ENCODE measurements around the gene FRMPD4.

The FRMPD4 gene

GRCh38 chrX:12672367-12673106 is 534.3 kb downstream of the FRMPD4 start:
- no peaks in the 10 kb centered on the region for H3K27me3 Mint-ChIP-seq
- CTCF ChIA-PET = no interaction called here
- no peak overlapping the region for H3K27ac Mint-ChIP-seq

GRCh38 chrX:12673487-12673886 is 535.2 kb downstream of the FRMPD4 start:
- CTCF ChIA-PET = no interaction called here
- no peak for DNase-seq
- Mint-ChIP-seq H3K27me3 (no peaks in the 10 kb centered on the region), H3K4me1 (no peaks in the 10 kb centered on the region), H3K27ac (no peak overlapping the region), H3K9me3 (no peaks in the 10 kb centered on the region), H3K36me3 (no peaks in the 10 kb centered on the region), H3K4me3 (no peak overlapping the region)

More at GRCh38 chrX:12672367-12673106, 534.3 kb downstream of the FRMPD4 start:
- Mint-ChIP-seq H3K4me1 (no peaks in the 10 kb centered on the region), H3K9me3 (no peaks in the 10 kb centered on the region), H3K4me3 (no peak overlapping the region), H3K36me3 (no peaks in the 10 kb centered on the region)
- DNase-seq = no peak

GRCh38 chrX:12679522-12679921 is 541.2 kb downstream of the FRMPD4 start:
- H3K9me3 Mint-ChIP-seq = no peaks in the 10 kb centered on the region
- H3K4me3 Mint-ChIP-seq = no peak overlapping the region
- H3K36me3 Mint-ChIP-seq = no peaks in the 10 kb centered on the region
- no peaks in the 10 kb centered on the region for H3K27me3 Mint-ChIP-seq
- CTCF ChIA-PET = no interaction called here
- H3K4me1 Mint-ChIP-seq = no peaks in the 10 kb centered on the region
- no peak overlapping the region for H3K27ac Mint-ChIP-seq
- no peak for DNase-seq

GRCh38 chrX:12681047-12681446 is 542.8 kb downstream of the FRMPD4 start:
- no peak for DNase-seq
- CTCF ChIA-PET = no interaction called here
- Mint-ChIP-seq H3K9me3 (no peaks in the 10 kb centered on the region), H3K36me3 (no peaks in the 10 kb centered on the region), H3K27me3 (no peaks in the 10 kb centered on the region), H3K27ac (no peak overlapping the region), H3K4me3 (no peak overlapping the region), H3K4me1 (no peaks in the 10 kb centered on the region)

- Mint-ChIP-seq H3K36me3 (no peaks in the 10 kb centered on the region), H3K4me3 (no peak overlapping the region), H3K27ac (no peak overlapping the region), H3K9me3 (no peaks in the 10 kb centered on the region), H3K27me3 (no peaks in the 10 kb centered on the region), H3K4me1 (no peaks in the 10 kb centered on the region)
- CTCF ChIA-PET = no interaction called here
- DNase-seq = no peak
Observed at GRCh38 chrX:12685541-12685940, 547.3 kb downstream of the FRMPD4 start.

GRCh38 chrX:12686331-12686730 is 548.1 kb downstream of the FRMPD4 start:
- CTCF ChIA-PET = no interaction called here
- no peak for DNase-seq
- H3K9me3 Mint-ChIP-seq = no peaks in the 10 kb centered on the region
- H3K4me1 Mint-ChIP-seq = no peaks in the 10 kb centered on the region
- H3K36me3 Mint-ChIP-seq = no peaks in the 10 kb centered on the region
- no peak overlapping the region for H3K27ac Mint-ChIP-seq
- H3K27me3 Mint-ChIP-seq = no peaks in the 10 kb centered on the region
- H3K4me3 Mint-ChIP-seq = no peak overlapping the region

GRCh38 chrX:12690646-12691045 is 552.4 kb downstream of the FRMPD4 start:
- no peaks in the 10 kb centered on the region for H3K9me3 Mint-ChIP-seq
- DNase-seq = no peak
- no peak overlapping the region for H3K27ac Mint-ChIP-seq
- no peak overlapping the region for H3K4me3 Mint-ChIP-seq
- no peaks in the 10 kb centered on the region for H3K27me3 Mint-ChIP-seq
- no peaks in the 10 kb centered on the region for H3K4me1 Mint-ChIP-seq
- CTCF ChIA-PET = interaction anchor here (1.4 kb wide), 1 partner anchor 81 kb away, joined by 3 read pairs; no protein-coding TSS in a partner anchor
- H3K36me3 Mint-ChIP-seq = no peaks in the 10 kb centered on the region

GRCh38 chrX:12693754-12694153 is 555.5 kb downstream of the FRMPD4 start:
- Mint-ChIP-seq H3K27ac (no peak overlapping the region), H3K9me3 (no peaks in the 10 kb centered on the region), H3K4me1 (no peaks in the 10 kb centered on the region), H3K27me3 (no peaks in the 10 kb centered on the region), H3K36me3 (no peaks in the 10 kb centered on the region), H3K4me3 (no peak overlapping the region)
- DNase-seq = no peak
- CTCF ChIA-PET = interaction anchor here (1.2 kb wide), 1 partner anchor 8 kb away, joined by 3 read pairs; no protein-coding TSS in a partner anchor

- CTCF ChIA-PET = interaction anchor here (0.8 to 1.8 kb wide), 5 partner anchors 15 to 1168 kb away, joined by 3 to 8 read pairs (median 3); no protein-coding TSS in a partner anchor
- Mint-ChIP-seq H3K27ac (no peak overlapping the region), H3K4me1 (no peaks in the 10 kb centered on the region), H3K36me3 (no peaks in the 10 kb centered on the region), H3K9me3 (no peaks in the 10 kb centered on the region), H3K4me3 (no peak overlapping the region), H3K27me3 (peaks cover 4% of the 10 kb centered on the region)
- no peak for DNase-seq
Observed at GRCh38 chrX:12700745-12701144, 562.5 kb downstream of the FRMPD4 start.

- CTCF ChIA-PET = interaction anchor here (0.6 to 1.8 kb wide), 12 partner anchors 8 to 1169 kb away, joined by 3 to 11 read pairs (median 3); no protein-coding TSS in a partner anchor
- no peak overlapping the region for H3K4me3 Mint-ChIP-seq
- no peaks in the 10 kb centered on the region for H3K36me3 Mint-ChIP-seq
- peak; percentile 49 for DNase-seq
- H3K9me3 Mint-ChIP-seq = no peaks in the 10 kb centered on the region
- H3K27ac Mint-ChIP-seq = no peak overlapping the region
- no peaks in the 10 kb centered on the region for H3K4me1 Mint-ChIP-seq
- H3K27me3 Mint-ChIP-seq = peaks cover 4% of the 10 kb centered on the region
Observed at GRCh38 chrX:12701628-12702027, 563.4 kb downstream of the FRMPD4 start.

GRCh38 chrX:12702509-12703091 is 564.3 kb downstream of the FRMPD4 start:
- peak; percentile 32 for DNase-seq
- Mint-ChIP-seq H3K36me3 (no peaks in the 10 kb centered on the region), H3K27ac (no peak overlapping the region), H3K9me3 (no peaks in the 10 kb centered on the region), H3K4me1 (no peaks in the 10 kb centered on the region), H3K4me3 (no peak overlapping the region), H3K27me3 (peaks cover 4% of the 10 kb centered on the region)
- CTCF ChIA-PET = interaction anchor here (1.4 to 1.8 kb wide), 4 partner anchors 69 to 1170 kb away, joined by 3 to 11 read pairs (median 6); no protein-coding TSS in a partner anchor

- H3K27ac Mint-ChIP-seq = no peak overlapping the region
- no peak overlapping the region for H3K4me3 Mint-ChIP-seq
- no peaks in the 10 kb centered on the region for H3K36me3 Mint-ChIP-seq
Observed at GRCh38 chrX:12704706-12705105, 566.4 kb downstream of the FRMPD4 start.

GRCh38 chrX:12709047-12709446 is 570.8 kb downstream of the FRMPD4 start:
- no peak overlapping the region for H3K27ac Mint-ChIP-seq
- CTCF ChIA-PET = interaction anchor here (0.9 to 2.8 kb wide), 4 partner anchors 17 to 192 kb away, joined by 3 to 20 read pairs (median 3); no protein-coding TSS in a partner anchor
- no peaks in the 10 kb centered on the region for H3K27me3 Mint-ChIP-seq
- H3K4me1 Mint-ChIP-seq = no peaks in the 10 kb centered on the region
- H3K4me3 Mint-ChIP-seq = no peak overlapping the region
- no peaks in the 10 kb centered on the region for H3K9me3 Mint-ChIP-seq
- no peaks in the 10 kb centered on the region for H3K36me3 Mint-ChIP-seq
- DNase-seq = peak; percentile 45

More at GRCh38 chrX:12704706-12705105, 566.4 kb downstream of the FRMPD4 start:
- DNase-seq = no peak
- CTCF ChIA-PET = no interaction called here
- Mint-ChIP-seq H3K27me3 (peaks cover 4% of the 10 kb centered on the region), H3K4me1 (no peaks in the 10 kb centered on the region), H3K9me3 (no peaks in the 10 kb centered on the region)

GRCh38 chrX:12711435-12712040 is 573.3 kb downstream of the FRMPD4 start:
- H3K36me3 Mint-ChIP-seq = no peaks in the 10 kb centered on the region
- no peaks in the 10 kb centered on the region for H3K4me1 Mint-ChIP-seq
- no peak for DNase-seq
- CTCF ChIA-PET = interaction anchor here (1.2 kb wide), 1 partner anchor 59 kb away, joined by 4 read pairs; no protein-coding TSS in a partner anchor
- no peak overlapping the region for H3K27ac Mint-ChIP-seq
- H3K9me3 Mint-ChIP-seq = no peaks in the 10 kb centered on the region
- no peak overlapping the region for H3K4me3 Mint-ChIP-seq
- no peaks in the 10 kb centered on the region for H3K27me3 Mint-ChIP-seq
